ENCODE results near the gene ARHGEF6. TPM values are rescaled to one million over a fixed set of nuclear protein-coding genes. Genes with fewer than 3 reads are reported as not detected.
A peak's percentile ranks its signal among the peaks of the same experiment; 100 is the strongest.

ARHGEF6 gene
- total and polyA plus RNA-seq, 2 experiments from 2014 or later = 3.5 to 3.7 TPM

- H3K4me2 ChIP-seq = no peak overlapping the region
- no peaks in the 10 kb centered on the region for H3K9me2 ChIP-seq (replicated peaks; ENCODE audit: insufficient read depth)
- H3K79me2 ChIP-seq = no peaks in the 10 kb centered on the region
- no peaks in the 10 kb centered on the region for H3K36me3 ChIP-seq (replicated peaks; ENCODE audit: insufficient read depth, low read depth)
- H4K20me1 ChIP-seq (ENCODE audit: insufficient read depth, poor library complexity, severe bottlenecking) = no peaks in the 10 kb centered on the region
- H3K4me3 ChIP-seq = no peak overlapping the region
- H2AFZ ChIP-seq = no peak overlapping the region
- DNase-seq (ENCODE audit: low spot score) = peak; percentile 26
- H3K27me3 ChIP-seq = no peaks in the 10 kb centered on the region
- no peaks in the 10 kb centered on the region for H3K9me3 ChIP-seq (ENCODE audit: low read depth)
- no peak overlapping the region for H3K27ac ChIP-seq
- TF ChIP-seq EZH2phosphoT487 (IDR thresholded peaks at IDR 0.05; ENCODE audit: low read depth, severe bottlenecking, unreplicated experiment) (no peak), CTCF (IDR thresholded peaks at IDR 0.05; ENCODE audit: poor library complexity) (peak; percentile 38)
- H3K4me1 ChIP-seq (ENCODE audit: insufficient read depth) = no peaks in the 10 kb centered on the region
- 75% methylated on average over 1 of the region's 1 CpG for WGBS (ENCODE audit: low lambda C conversion rate, missing lambda C conversion rate)
Observed at GRCh38 chrX:136711147-136711546, 69.6 kb downstream of the ARHGEF6 start.

- H2AFZ ChIP-seq = no peak overlapping the region
- no peak overlapping the region for H3K4me2 ChIP-seq
- H3K4me1 ChIP-seq (ENCODE audit: insufficient read depth) = no peaks in the 10 kb centered on the region
- no peak overlapping the region for H3K27ac ChIP-seq
- no peaks in the 10 kb centered on the region for H3K36me3 ChIP-seq (replicated peaks; ENCODE audit: insufficient read depth, low read depth)
- TF ChIP-seq EZH2phosphoT487 (IDR thresholded peaks at IDR 0.05; ENCODE audit: low read depth, severe bottlenecking, unreplicated experiment) (no peak), CTCF (IDR thresholded peaks at IDR 0.05; ENCODE audit: poor library complexity) (no peak), EZH2 (IDR thresholded peaks at IDR 0.05; ENCODE audit: borderline replicate concordance) (no peak)
- WGBS (ENCODE audit: low lambda C conversion rate, missing lambda C conversion rate) = 44% methylated on average over 2 of the region's 2 CpGs
- no peaks in the 10 kb centered on the region for H3K27me3 ChIP-seq
- DNase-seq (ENCODE audit: low spot score) = no peak
- no peaks in the 10 kb centered on the region for H3K79me2 ChIP-seq
- no peaks in the 10 kb centered on the region for H3K9me2 ChIP-seq (replicated peaks; ENCODE audit: insufficient read depth)
- H3K9me3 ChIP-seq (ENCODE audit: low read depth) = no peaks in the 10 kb centered on the region
- H3K4me3 ChIP-seq = no peak overlapping the region
- no peaks in the 10 kb centered on the region for H4K20me1 ChIP-seq (ENCODE audit: insufficient read depth, poor library complexity, severe bottlenecking)
Observed at GRCh38 chrX:136710325-136710951, 70.3 kb downstream of the ARHGEF6 start.

- no peaks in the 10 kb centered on the region for H3K36me3 ChIP-seq (replicated peaks; ENCODE audit: insufficient read depth, low read depth)
- no peaks in the 10 kb centered on the region for H3K4me1 ChIP-seq (ENCODE audit: insufficient read depth)
- no peak overlapping the region for H3K27ac ChIP-seq
- WGBS (ENCODE audit: low lambda C conversion rate, missing lambda C conversion rate) = 78% methylated on average over 1 of the region's 1 CpG
- no peaks in the 10 kb centered on the region for H3K79me2 ChIP-seq
- no peak for DNase-seq (ENCODE audit: low spot score)
- no peak overlapping the region for H3K4me3 ChIP-seq
- H3K4me2 ChIP-seq = no peak overlapping the region
- no peaks in the 10 kb centered on the region for H3K27me3 ChIP-seq
- H4K20me1 ChIP-seq (ENCODE audit: insufficient read depth, poor library complexity, severe bottlenecking) = no peaks in the 10 kb centered on the region
- H3K9me3 ChIP-seq (ENCODE audit: low read depth) = no peaks in the 10 kb centered on the region
- no peak overlapping the region for H2AFZ ChIP-seq
- TF ChIP-seq CTCF (IDR thresholded peaks at IDR 0.05; ENCODE audit: poor library complexity) (peak; percentile 36), EZH2phosphoT487 (IDR thresholded peaks at IDR 0.05; ENCODE audit: low read depth, severe bottlenecking, unreplicated experiment) (no peak)
- H3K9me2 ChIP-seq (replicated peaks; ENCODE audit: insufficient read depth) = no peaks in the 10 kb centered on the region
Observed at GRCh38 chrX:136708348-136708747, 72.4 kb downstream of the ARHGEF6 start.

Data from hepatocyte (in vitro differentiated cells).